IPS-18c (cell line): ENCODE results near the gene CST3.
"Not testable (repeated sequence)": the region's sequence is repeated elsewhere in the genome, so short reads cannot be mapped to it uniquely, and the experiment has no call there.

Experiments
- H3K4me3 ChIP-seq: 2 replicates; pipeline ENCODE4 v1.7.0; 2013; ENCODE audit warnings: low read depth, mild to moderate bottlenecking, low read length, moderate library complexity; ENCODE audit not compliant: insufficient read depth
- H3K9me3 ChIP-seq: one replicate; pipeline ENCODE4 v1.6.1; 2013; ENCODE audit warnings: mild to moderate bottlenecking, low read length, moderate library complexity; ENCODE audit not compliant: control insufficient read depth, insufficient read depth

Gene CST3

DNA sequence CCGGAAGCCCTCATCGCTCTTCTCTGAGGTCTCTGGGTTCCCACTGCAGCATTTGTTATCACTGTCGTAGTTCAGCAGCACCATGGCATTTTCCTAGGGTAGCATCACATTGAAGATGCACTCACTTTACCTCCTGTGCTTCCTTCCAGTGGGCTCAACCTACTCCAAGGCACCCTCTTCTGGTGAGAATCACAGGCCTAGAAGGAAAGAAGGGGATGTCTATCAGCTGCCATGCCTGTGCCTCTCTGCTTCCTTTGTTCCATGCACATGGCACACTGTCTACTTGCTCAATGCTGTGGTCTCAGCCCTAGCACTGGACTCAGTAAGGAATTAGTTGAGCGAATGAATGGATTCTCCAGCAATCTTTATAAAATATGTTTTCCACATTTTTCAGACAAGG is 28.4 kb upstream of the CST3 start:
- Histone ChIP-seq H3K4me3 (no peak overlapping the region), H3K9me3 (no peaks in the 10 kb centered on the region)

DNA sequence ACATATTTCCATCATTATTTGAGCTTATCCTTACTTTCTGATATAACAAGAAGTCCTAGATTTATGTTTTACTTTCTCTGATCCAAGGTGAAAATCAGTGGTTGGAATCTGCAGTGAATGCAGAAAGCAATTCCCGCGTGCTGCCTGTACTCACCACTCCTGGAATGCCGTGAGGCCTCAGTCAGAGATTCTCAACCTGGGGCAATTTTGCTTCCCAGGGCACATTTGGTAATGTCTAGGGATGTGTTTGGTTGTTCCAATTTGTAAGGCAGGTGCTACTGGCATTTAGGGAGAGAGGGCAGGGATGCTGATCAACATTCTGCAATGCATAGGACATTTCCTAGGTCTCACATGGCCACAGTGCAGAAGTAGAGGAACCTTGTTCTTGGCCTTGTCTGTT is 27.2 kb upstream of the CST3 start:
- H3K4me3 ChIP-seq: no peak overlapping the region
- no peaks in the 10 kb centered on the region for H3K9me3 ChIP-seq

DNA sequence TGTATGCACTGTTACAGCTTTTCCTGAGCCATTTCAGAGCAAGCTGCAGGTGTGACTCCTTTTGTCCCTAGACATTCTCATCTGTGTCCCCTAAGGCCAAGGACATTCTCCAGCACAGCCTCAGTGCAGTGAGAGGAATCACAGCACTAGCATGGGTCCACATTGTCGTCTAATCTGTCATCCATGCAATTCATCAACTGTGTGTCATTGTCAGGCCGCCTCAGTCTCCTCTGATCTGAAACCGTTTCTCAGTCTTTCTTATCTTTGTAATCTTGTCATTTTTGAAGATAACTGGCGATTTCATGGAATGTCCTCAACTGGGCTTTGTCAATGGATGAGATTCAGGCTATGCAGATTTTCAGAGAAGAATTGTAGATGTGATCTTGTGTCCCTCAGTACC is 26.3 kb upstream of the CST3 start:
- H3K9me3 ChIP-seq, H3K4me3 ChIP-seq: not testable (repeated sequence)

DNA sequence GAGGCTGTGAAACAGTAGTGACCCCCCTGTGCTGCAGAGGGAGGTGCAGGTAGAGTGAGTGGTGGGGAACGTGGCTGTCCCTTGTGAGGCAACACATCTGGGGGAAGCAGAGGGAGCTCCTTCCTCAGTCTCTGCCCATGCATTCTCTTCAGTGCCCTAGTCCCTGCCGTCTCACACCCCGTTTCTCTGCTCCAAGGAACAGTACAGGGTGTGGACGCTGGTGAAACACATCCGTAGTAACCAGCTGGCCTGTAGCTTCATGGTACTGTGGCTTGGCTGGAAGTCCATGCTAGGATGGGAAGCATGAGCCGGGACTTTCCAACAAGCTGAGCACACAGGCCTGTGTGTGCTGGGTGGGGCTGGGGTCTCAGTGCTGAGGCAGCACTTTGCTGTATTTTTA is 25.4 kb upstream of the CST3 start:
- no peaks in the 10 kb centered on the region for H3K9me3 ChIP-seq
- no peak overlapping the region for H3K4me3 ChIP-seq

DNA sequence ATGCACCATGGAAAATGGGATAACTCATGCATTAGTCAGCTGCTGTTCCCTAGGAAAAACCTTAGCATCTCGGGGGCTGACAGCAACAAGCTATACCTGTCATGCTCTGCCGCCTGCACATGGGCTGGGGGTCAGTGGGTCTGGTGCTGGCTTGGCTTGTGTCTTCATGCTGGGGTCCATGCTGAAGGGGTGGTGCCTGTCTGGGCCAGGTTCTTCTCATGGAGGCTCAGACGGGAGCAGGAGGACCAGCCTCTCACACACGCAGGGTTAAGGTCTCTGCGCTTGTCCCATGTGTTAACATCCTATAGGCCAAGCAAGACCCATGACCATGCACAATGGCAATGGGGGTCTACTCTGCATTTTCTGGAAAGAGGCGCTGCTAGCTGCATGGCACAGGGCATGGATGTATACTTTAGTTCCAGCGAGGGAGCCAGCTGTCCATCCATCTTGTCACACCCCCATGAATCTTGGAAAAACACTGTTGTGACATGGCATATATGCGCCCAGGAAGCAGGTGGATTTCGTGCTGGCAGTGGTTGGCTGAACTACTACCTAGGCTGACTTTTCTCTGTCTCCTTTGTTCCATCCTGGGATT is 24.6 kb upstream of the CST3 start:
- Histone ChIP-seq H3K4me3 (no peak overlapping the region), H3K9me3 (no peaks in the 10 kb centered on the region)

DNA sequence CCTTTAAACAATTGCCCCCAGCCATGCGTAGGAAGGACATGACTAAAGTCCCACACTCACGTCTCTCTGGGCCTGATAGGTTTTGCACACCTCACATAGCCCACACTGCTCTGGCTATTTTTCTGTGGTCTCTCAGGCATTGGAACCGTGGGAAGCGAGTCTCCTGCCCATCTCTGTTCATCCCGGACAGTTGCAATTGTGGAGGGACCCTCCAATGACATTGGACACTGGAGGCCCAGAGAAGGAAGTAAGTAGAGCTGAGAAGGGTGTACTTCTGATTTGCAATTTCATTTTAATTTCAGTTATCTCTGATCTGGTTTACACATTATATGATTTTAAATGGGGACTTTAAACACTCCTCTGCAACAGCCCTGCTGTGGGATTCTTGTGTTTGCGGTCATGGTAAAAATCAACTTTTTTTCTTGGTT is 23.3 kb upstream of the CST3 start:
- H3K9me3 ChIP-seq: no peaks in the 10 kb centered on the region
- H3K4me3 ChIP-seq: no peak overlapping the region

DNA sequence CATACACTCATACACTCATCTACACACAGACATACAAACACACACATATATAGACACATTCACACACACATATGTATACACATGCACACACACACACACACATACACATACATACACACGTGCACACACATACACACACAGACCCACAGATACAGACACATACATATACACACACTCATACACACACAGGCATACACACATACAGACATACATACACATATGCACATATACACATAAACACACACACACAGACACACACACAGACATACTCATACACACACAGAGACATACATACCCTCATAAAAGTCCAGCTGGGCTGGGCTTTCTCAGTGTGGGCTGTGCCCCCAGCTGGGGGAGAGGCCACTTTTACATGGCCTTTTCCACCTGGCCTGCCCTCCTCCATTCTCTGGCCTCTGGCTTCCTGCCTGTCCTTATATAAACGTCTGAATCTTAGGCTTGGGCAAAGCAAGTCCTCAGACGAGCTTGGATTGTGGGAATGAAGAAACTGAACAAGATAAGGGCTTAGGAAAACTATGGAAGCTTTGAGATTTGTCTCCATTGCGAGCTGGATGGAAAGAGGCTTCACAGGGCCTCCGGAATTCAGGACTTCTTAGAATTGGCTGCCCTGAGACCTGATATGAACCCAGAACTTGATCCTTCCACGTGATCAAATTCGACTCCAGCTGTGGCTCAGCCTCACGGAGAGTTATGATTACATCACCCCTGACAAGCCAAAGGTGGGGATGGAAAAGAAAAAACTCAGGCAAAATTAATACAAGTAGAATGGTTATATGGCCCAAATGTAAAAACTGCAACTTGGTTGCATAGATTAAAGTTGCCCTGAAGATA is 22.5 kb upstream of the CST3 start:
- Histone ChIP-seq H3K9me3 (no peaks in the 10 kb centered on the region), H3K4me3 (no peak overlapping the region)

DNA sequence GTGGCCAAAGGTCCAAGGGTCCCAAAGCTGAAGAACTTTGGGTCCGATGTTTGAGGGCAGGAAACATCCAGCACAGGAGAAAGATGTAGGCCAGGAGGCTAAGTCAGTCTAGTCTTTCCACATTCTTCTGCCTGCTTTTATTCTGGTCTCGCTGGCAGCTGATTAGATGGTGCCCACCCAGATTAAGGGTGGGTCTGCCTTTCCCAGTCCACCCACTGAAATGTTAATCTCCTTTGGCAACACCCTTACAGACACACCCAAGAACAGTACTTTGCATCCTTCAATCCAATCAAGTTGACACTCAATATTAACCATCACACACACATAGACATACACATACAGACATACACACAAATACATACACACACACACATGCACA is 21.8 kb upstream of the CST3 start:
- H3K4me3 ChIP-seq, H3K9me3 ChIP-seq: not testable (repeated sequence)

DNA sequence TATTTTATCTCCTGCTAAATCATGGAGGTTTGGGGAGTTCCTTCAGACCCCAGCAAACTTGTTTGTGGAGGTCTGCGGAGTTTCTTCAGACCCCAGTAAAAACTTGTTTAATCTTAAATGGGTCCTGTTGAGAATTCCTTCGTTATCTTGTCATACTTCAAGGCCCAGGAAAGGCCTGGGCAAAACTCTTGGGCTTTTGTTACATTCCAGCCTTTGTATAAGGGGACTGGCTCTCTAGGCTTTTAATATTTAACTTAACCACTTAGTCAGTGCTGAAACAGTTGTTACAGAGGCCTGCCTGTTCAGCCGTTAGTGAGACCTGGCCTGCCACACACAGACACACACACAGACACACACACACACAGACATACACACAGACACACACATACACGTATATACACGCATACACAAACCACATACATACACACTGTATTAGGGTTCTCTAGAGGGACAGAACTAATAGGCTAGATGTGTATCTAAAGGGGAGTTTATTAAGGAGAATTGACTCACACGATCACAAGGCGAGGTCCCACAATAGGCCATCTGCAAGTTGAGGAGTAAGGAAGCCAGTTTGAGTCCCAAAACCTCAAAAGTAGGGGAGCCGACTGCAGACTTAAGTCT is 21.3 kb upstream of the CST3 start:
- Histone ChIP-seq H3K9me3 (no peaks in the 10 kb centered on the region), H3K4me3 (no peak overlapping the region)

DNA sequence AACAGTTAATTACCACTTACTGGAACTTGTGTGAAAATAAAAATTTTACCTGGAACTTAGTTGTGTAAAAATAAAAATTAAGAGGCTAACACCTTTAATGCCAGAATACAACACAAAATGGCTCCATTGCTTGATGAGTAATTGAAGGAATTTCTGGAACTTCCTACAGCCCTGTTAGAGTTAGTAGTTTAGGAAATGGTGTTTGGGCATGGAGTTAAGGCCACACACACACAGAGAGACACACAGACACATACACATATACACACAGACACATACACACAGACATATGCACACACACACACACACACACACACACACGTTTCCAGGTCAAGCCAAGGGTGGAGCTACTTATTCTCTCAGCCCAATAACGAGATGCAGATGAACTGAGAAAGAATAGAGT is 20.6 kb upstream of the CST3 start:
- Histone ChIP-seq H3K4me3 (no peak overlapping the region), H3K9me3 (no peaks in the 10 kb centered on the region)

DNA sequence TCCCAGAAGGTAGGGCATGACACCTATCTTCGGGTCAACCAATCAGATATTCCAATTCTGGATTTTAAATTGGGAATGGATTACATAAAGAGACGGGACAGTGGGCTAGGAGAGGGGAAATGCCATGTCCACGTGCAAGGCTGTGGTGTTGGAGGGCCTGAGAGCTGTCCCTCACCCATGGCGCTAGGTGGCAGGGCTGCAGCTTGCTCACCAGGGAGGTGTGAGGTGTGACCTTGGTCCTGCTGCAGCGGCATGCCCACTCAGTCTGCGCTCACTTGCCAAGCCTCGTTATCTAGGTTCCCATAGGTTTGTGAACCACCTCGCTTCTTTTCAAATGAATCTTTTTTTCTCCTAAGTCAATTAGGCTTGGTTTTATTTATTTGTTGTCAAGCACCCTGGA is 19.4 kb upstream of the CST3 start:
- H3K9me3 ChIP-seq: no peaks in the 10 kb centered on the region

DNA sequence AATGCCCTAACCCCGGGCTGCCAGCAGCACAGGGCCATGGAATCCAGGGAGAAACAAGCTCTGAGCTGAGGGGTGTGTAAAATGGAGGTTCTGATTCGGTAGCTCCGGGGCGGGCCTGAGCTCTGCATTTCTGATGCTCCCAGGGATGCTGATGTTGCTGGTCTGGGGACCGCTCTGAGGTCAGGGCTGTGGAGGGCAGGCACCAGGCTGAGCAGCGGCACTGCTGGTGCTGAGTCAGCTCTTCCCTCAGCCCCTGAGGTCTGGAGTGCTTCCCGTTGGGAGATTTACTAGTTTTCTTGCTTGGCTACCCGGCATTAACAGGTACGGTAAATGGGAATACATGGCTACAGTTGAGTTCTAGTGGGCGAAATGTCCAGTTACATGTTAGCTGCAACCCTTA is 18.6 kb upstream of the CST3 start:
- H3K4me3 ChIP-seq: no peak overlapping the region
- H3K9me3 ChIP-seq: no peaks in the 10 kb centered on the region

More for the DNA sequence above, 19.4 kb upstream of the CST3 start:
- H3K4me3 ChIP-seq: no peak overlapping the region

DNA sequence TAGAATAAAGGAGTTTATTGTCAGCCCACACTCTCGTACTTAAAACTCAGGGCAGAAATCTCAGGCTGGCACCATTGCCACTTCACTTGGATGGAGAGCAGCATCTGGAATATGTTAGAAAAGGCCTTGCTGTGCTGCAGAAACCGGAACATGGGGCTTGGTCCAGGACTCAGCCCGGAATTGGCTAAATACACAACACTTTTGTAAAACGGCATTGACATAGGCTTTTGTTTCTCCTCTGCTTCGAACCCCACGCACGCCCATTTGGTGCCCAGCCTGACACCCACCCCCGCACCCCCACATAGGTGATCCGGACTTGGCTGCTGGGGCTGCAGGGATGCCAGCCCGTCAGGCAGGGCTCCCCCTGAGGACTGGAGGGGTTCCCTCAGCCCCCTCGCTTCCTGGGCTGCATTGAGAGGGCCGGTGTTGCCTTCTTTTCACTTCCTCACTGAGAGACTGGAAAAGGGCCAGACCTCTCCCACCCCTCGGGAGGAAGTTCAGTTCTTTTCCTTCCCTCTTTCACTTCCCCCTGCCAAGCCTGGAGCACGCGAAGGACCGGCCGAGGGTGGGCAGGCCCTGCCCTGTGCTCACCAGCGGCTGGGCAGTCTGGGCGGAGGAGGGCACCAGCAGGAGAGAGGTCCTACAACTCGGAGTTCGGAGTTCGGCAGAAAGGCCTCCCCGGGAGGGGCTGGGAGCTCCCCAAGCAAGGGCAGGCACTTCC is 17.9 kb upstream of the CST3 start:
- Histone ChIP-seq H3K9me3 (no peaks in the 10 kb centered on the region), H3K4me3 (no peak overlapping the region)

DNA sequence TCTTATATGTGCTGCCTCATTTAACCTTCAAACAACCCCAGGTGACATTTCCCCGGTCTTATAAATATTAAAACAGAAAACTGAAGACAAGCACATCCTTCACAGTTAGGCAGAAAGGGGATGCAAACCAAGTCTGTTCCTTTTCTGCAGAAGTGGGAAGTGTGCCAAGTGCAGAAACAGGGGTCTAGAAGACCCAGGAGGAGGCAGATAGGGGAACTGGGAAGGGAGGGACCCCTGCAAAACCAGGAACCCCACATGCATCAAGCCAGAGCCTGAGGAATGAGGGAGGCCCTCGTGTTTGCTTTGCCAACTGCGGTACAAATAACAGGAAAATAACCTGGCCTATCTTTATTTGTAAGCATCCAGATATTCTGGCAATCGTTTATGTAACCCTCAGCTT is 17.0 kb upstream of the CST3 start:
- Histone ChIP-seq H3K9me3 (no peaks in the 10 kb centered on the region), H3K4me3 (no peak overlapping the region)

DNA sequence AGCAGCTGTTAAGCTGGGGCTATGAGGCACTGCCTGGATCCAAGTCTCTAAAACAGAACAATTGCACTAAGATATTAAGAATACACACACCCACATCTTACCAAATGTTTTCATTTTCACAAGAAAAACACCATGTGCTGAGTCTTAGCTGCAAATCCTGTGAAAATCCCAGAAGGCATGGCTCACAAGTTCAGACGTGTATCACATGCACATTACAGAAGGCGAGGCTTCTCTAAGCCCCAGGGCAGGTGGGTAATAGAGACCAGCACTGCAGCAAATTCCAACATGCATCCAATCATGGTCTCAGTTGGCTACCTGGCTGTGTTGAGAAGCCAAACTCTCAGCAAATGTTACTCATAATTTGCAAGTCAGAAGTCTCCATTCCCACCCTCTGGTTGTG is 16.2 kb upstream of the CST3 start:
- no peaks in the 10 kb centered on the region for H3K9me3 ChIP-seq
- no peak overlapping the region for H3K4me3 ChIP-seq

DNA sequence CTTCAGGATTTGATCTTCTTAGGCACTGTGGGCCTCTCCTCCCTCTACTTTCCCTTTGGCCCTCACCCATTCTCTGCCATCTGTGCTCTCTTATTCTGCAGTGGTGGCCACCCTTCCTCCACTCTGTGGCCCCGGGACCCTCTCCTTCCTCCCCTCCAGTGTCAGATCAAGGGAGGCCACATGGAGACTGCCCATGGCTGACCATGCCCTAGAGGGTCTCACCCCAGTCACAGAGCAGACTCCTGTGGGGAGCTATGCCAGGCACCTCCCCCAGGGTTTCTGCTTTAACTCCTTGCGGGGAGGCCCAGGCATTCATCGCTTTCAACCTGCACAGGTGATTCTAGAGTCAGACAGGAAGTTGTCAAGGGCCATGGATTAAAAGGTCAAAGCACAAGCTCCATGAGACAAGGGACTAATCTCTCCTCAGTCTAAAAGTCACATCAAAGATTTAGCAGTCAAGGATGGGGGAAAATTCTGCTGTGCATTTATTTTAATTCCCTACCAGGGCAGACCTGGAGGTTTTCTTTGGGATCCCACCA is 15.7 kb upstream of the CST3 start:
- no peaks in the 10 kb centered on the region for H3K9me3 ChIP-seq
- H3K4me3 ChIP-seq: no peak overlapping the region

DNA sequence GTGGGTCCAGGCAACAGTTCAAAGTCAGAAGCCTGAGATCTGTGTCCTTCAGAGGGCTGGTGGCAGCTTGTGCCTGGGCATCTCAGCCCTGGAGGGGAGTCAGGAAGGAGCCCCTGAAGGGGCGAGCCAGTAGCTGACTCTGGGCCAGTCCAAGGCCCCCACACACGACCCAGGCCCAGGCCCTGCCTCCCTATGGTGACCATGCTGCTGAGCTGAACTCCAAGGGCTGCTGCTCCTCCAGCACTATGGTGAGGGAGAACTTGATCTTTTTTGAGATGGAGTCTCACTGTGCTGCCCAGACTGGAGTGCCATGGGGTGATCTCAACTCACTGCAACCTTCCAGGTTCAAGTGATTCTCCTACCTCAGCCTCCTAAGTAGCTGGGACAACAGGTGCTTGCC is 15.2 kb upstream of the CST3 start:
- Histone ChIP-seq H3K9me3 (no peaks in the 10 kb centered on the region), H3K4me3 (no peak overlapping the region)

DNA sequence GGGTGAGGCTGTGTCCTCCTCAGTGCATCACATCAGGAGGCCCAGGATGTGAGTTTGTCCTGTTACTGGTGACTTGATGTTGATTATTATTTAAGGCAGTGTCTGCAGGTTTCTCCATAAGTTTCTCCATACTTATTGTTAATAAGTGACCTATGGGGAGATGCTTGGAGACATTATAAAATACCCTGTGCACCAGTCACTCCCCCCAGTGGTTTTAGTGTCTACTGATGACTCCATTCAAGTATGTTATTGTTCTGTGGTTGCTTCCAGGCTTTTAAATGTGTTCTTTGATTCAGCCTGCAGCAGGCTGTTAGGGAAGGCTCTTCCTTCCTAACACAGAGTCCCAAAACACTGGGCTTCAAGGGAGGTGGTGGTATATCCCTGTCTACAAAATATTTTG is 14.6 kb upstream of the CST3 start:
- no peaks in the 10 kb centered on the region for H3K9me3 ChIP-seq
- no peak overlapping the region for H3K4me3 ChIP-seq
